Neural cell (in vitro differentiated cells): Measurements from ENCODE around the gene MBNL2. TPM values are rescaled to one million over a fixed set of nuclear protein-coding genes. Genes with fewer than 3 reads are reported as not detected.

Experiments
- H2AFZ ChIP-seq: fragments of 200-600, 300-800 bp; sonication (generic), shearing (Covaris generic); 2 replicates; pipeline ENCODE4 v1.6.0; 2014; ENCODE audit warnings: low read depth, mild to moderate bottlenecking, antibody characterized with exemption, low read length, moderate library complexity
- H3F3A ChIP-seq: fragments of 200-600 bp; shearing (Covaris generic); 2 replicates; pipeline ENCODE4 v1.6.1; 2016; ENCODE audit warnings: mild to moderate bottlenecking, moderate library complexity, mixed read lengths, antibody characterized with exemption, low read length; ENCODE audit not compliant: insufficient read depth, poor library complexity, severe bottlenecking
- H3K27ac ChIP-seq: fragments of 200-600, 300-800 bp; sonication (generic), shearing (Covaris generic); 2 replicates; pipeline ENCODE4 v1.5.1; 2014; ENCODE audit warnings: mild to moderate bottlenecking, low read length, moderate library complexity
- H3K27me3 ChIP-seq: fragments of 300-800, 200-600 bp; sonication (generic), shearing (Covaris generic); 2 replicates; pipeline ENCODE4 v1.6.0; 2014; ENCODE audit warnings: mild to moderate bottlenecking, low read depth, low read length, moderate library complexity; ENCODE audit not compliant: insufficient read depth
- H3K36me3 ChIP-seq: fragments of 300-800, 200-600 bp; sonication (generic), shearing (Covaris generic); 2 replicates; pipeline ENCODE4 v1.5.1; 2014; ENCODE audit warnings: mild to moderate bottlenecking, antibody characterized with exemption, low read length, moderate library complexity; ENCODE audit not compliant: insufficient read depth
- H3K4me2 ChIP-seq: fragments of 300-800, 200-600 bp; sonication (generic), shearing (Covaris generic); 2 replicates; pipeline ENCODE4 v1.6.0; 2014; ENCODE audit warnings: mild to moderate bottlenecking, low read length
- H3K4me3 ChIP-seq: fragments of 300-800, 200-600 bp; sonication (generic), shearing (Covaris generic); 2 replicates; pipeline ENCODE4 v1.5.1; 2014; ENCODE audit warnings: mild to moderate bottlenecking, low read length, moderate library complexity
- H3K79me2 ChIP-seq: fragments of 200-600 bp; shearing (Covaris generic); replicated peaks from 2 replicates; pipeline ENCODE4 v1.6.0; 2014; ENCODE audit warnings: mild to moderate bottlenecking, low read length, moderate library complexity; ENCODE audit not compliant: insufficient read depth
- H3K9ac ChIP-seq: fragments of 300-800, 200-600 bp; sonication (generic), shearing (Covaris generic); 2 replicates; pipeline ENCODE4 v1.6.1; 2016; ENCODE audit warnings: mild to moderate bottlenecking, low read length, mixed read lengths
- H3K9me2 ChIP-seq: fragments of 200-600 bp; shearing (Covaris generic); 2 replicates; pipeline ENCODE4 v1.6.1; 2016; ENCODE audit warnings: mild to moderate bottlenecking, low read length, mixed read lengths; ENCODE audit not compliant: insufficient read depth
- H3K9me3 ChIP-seq: fragments of 200-600, 300-800 bp; sonication (generic), shearing (Covaris generic); 2 replicates; pipeline ENCODE4 v1.6.1; 2016; ENCODE audit warnings: mild to moderate bottlenecking, mixed run types, low read length, moderate library complexity, mixed read lengths
- H4K20me1 ChIP-seq: fragments of 200-600 bp; shearing (Covaris generic); 2 replicates; pipeline ENCODE4 v1.6.1; 2016; ENCODE audit warnings: mild to moderate bottlenecking, mixed run types; ENCODE audit not compliant: insufficient read depth
- CTCF ChIP-seq: fragments of 450-650 bp; IDR thresholded peaks from 2 replicates; pipeline ENCODE4 v1.5.1; 2014; ENCODE audit warnings: antibody characterized with exemption, mild to moderate bottlenecking, moderate library complexity; ENCODE audit not compliant: poor library complexity, severe bottlenecking
- EP300 ChIP-seq: fragments of 450-650 bp; conservative IDR thresholded peaks from 2 replicates; pipeline ENCODE4 v1.6.1; 2014; ENCODE audit warnings: antibody characterized with exemption, mild to moderate bottlenecking, moderate library complexity; ENCODE audit not compliant: poor library complexity, severe bottlenecking
- EZH2 ChIP-seq: fragments of 200-600, 300-800 bp; shearing (Covaris generic), sonication (generic); IDR thresholded peaks from 2 replicates; pipeline ENCODE4 v1.6.1; 2014; ENCODE audit warnings: antibody characterized with exemption, low read length, borderline replicate concordance, mild to moderate bottlenecking; ENCODE audit not compliant: insufficient read depth, poor library complexity, severe bottlenecking
- MXI1 ChIP-seq: fragments of 450-650 bp; conservative IDR thresholded peaks from 2 replicates; pipeline ENCODE4 v1.6.1; 2014; ENCODE audit warnings: antibody characterized with exemption, mild to moderate bottlenecking; ENCODE audit not compliant: poor library complexity, severe bottlenecking
- POLR2AphosphoS5 ChIP-seq: IDR thresholded peaks from 2 replicates; pipeline ENCODE4 v1.6.1; 2012
- RAD21 ChIP-seq: fragments of 450-650 bp; conservative IDR thresholded peaks from 2 replicates; pipeline ENCODE4 v1.6.1; 2014; ENCODE audit warnings: antibody characterized with exemption, mild to moderate bottlenecking, moderate library complexity
- REST ChIP-seq: IDR thresholded peaks from 2 replicates; pipeline ENCODE4 v1.6.1; 2012; ENCODE audit warnings: borderline replicate concordance
- SMC3 ChIP-seq: fragments of 450-650 bp; conservative IDR thresholded peaks from 2 replicates; pipeline ENCODE4 v1.6.1; 2014; ENCODE audit warnings: antibody characterized with exemption, mild to moderate bottlenecking, moderate library complexity; ENCODE audit not compliant: poor library complexity
- TAF1 ChIP-seq: IDR thresholded peaks from 2 replicates; pipeline ENCODE4 v1.6.1; 2012; ENCODE audit warnings: low read depth
- polyA plus RNA-seq: library from polyadenylated mRNA; depleted of rRNA; stranded (reverse); fragments of >200 nt; gene quantifications from 2 replicates; pipeline ENCODE4 v1.2.3, GENCODE V29; 2014

Gene MBNL2
- polyA plus RNA-seq, 1 donor from 2014 or later = 4.3 TPM

- no peaks in the 10 kb centered on the region for H3K9me3 ChIP-seq
- H3K9me2 ChIP-seq = no peaks in the 10 kb centered on the region
- no peaks in the 10 kb centered on the region for H4K20me1 ChIP-seq
- H3K9ac ChIP-seq = no peak overlapping the region
- H3F3A ChIP-seq = no peaks in the 10 kb centered on the region
- H3K4me2 ChIP-seq = no peak overlapping the region
- TF ChIP-seq POLR2AphosphoS5 (no peak), CTCF (no peak), MXI1 (no peak), TAF1 (no peak), EZH2 (no peak), RAD21 (no peak), REST (no peak), SMC3 (no peak), EP300 (no peak)
- H3K36me3 ChIP-seq = no peaks in the 10 kb centered on the region
- no peak overlapping the region for H3K4me3 ChIP-seq
- H2AFZ ChIP-seq = no peak overlapping the region
- no peaks in the 10 kb centered on the region for H3K79me2 ChIP-seq
- H3K27me3 ChIP-seq = no peaks in the 10 kb centered on the region
- no peak overlapping the region for H3K27ac ChIP-seq
Observed at GRCh38 chr13:97182111-97182890, 39.8 kb upstream of the MBNL2 start.

- TF ChIP-seq REST (no peak), EZH2 (no peak), TAF1 (no peak), CTCF (no peak), RAD21 (no peak), EP300 (no peak), SMC3 (no peak), MXI1 (no peak), POLR2AphosphoS5 (no peak)
- no peaks in the 10 kb centered on the region for H3F3A ChIP-seq
- no peak overlapping the region for H3K9ac ChIP-seq
- no peaks in the 10 kb centered on the region for H3K36me3 ChIP-seq
- no peaks in the 10 kb centered on the region for H3K9me2 ChIP-seq
- H3K4me3 ChIP-seq = no peak overlapping the region
- no peak overlapping the region for H3K27ac ChIP-seq
- no peaks in the 10 kb centered on the region for H4K20me1 ChIP-seq
- H3K27me3 ChIP-seq = no peaks in the 10 kb centered on the region
- H3K9me3 ChIP-seq = no peaks in the 10 kb centered on the region
- H2AFZ ChIP-seq = no peak overlapping the region
- H3K79me2 ChIP-seq = no peaks in the 10 kb centered on the region
- H3K4me2 ChIP-seq = no peak overlapping the region
Observed at GRCh38 chr13:97185291-97185690, 36.8 kb upstream of the MBNL2 start.
